Fibroblast of skin of right biceps (primary cell): ENCODE measurements around the gene CTNNA3.

ENCODE experiments used
- DNase-seq: peaks from one replicate; pipeline ENCODE4 v3.0.0-alpha.2; 2013

The CTNNA3 gene

DNA sequence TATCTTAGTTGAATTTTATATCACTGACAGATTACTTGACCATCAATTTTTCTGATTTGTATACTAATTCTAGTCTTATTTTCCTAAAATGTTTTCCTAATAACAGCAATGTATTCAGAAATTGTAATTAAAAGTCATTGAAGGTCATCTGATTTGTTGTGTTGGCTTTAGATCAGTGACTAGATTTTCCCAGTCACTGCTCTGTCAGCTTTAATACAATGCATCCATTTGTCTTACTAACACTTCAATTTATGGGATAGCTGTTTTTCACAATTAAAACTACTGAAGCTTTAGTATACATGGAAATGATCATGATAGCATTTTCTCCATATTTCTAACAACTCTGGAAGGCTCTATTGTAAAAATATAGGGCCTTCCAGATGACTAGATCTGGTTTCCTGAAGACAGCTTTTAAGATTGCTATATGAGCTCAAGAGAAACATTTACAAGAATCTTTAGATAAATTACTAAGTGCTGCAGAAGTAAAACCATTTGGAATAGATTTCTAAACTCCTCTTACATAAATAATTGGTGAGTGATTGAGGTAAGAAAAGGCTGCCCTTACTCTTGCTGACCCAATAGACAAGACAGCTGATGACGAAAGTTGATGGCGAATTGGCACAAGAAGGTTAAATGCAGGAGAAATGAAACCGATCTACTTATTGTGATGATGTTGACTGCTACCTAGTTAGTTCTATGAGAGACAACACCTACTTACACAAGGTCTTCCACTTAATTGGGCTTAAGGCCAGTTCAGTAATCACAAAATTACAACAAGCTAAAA is 696.0 kb downstream of the CTNNA3 start:
- DNase-seq = no peak

DNA sequence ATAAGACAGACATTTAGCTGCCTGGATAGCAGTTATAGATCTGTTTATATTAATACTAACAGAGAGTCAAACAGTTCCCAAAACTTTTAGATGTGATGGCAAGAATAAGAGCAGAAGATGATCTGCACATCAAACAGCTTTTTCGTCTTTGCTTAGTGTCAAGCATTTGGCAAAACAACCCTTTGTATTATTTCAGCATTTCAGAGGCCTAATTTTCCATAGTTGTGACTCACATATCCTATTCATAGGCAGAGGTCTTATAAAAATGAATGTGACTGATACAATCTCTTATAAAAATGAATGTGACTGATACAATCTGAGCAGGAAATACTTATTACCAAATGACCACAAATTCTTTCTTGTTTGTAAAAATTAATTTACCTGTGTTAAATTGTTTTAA is 699.0 kb downstream of the CTNNA3 start:
- DNase-seq = no peak

DNA sequence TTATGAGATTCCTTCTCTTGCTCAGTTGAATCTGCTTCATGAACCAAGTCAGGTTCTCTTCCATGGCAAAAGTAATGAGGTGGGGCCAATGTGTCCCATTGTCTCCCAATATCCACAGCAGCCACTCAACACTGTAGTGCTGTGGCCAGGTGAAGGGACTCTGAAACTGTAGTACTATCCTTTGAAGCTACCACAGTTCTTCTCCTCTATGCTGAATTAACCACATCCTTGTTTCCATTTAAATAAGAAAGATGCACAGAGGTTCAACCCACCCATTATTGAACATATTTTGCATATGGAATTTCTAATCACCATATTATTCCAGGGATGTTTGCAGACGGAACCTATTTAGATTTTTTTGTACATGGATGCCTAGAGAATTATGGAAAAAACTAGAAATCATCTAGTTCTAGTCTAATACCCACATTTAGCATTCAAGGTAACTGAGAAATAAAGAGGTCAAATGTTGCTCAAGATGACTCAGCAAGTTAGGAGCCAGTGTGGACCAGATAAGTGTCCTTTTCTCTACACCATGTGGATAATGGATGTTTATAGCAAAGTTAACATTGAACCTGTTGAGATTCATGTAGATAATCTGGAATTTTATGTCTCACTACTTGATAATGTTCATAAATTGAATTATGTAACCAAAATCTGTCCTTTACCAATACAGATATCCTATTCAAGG is 705.7 kb downstream of the CTNNA3 start:
- no peak for DNase-seq

DNA sequence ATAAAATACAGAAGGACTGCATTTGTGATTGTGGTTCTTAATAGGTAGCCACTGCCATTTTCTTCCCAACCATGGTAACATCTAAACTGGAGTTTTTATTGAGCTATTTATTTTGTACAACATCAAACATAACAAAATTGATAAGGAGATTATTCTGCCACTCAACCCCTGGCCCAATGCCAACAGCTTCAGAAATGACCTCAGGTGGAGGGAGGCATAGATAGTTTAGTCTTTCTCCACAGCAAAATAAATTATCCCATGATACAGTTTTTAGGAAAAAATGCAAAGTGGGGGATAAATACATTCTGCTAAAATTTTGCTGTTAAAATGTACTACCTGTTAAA is 712.5 kb downstream of the CTNNA3 start:
- DNase-seq = no peak

DNA sequence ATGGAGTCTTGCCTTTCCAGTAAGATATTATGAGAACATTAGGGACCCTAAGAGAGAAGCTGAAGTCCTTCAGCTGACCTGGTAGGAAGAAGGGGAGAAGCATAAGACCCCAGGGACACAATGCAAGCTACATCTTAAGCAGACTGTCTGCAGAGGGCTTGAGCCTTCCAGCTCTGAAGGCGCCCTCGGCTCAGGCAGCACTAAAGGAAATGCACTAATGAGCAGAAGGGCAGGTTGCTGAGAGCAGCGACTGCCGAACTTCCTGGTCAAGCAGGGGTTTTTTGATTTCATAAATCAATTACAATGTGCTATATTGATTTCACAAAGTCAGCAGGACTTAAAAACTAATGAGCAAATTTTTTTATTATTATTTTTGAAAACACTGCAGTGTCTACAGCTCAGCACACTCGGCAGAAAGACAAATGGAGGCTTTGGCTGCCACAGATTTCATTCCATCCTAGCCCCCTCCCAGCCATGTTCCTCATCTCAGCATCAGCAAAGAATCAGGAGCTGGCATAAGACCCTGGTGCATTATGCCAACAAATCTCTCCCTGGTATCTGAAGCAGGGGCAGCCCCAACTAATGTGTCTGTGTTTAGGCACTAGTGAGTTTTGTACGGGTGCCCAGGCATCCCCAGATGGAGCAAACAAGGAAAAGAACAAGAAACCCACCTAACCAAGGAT is 713.1 kb downstream of the CTNNA3 start:
- no peak for DNase-seq

DNA sequence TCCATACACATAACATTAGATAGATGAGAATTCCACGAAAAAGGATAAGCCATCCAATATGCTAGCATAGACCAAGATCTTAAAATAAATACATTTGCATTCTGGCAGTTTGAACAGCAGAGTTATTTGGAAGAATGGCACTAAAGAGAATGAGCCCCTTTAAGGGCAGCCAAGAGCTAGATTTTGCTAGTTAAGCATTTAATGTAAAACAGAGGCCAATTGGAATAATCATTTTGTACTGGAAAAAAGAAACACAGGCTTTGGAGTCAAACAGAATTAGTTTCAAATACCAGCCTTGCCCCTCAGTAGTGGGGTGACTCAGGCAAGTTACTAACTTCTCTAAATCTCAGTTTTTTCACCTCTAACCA is 714.0 kb downstream of the CTNNA3 start:
- DNase-seq = no peak

DNA sequence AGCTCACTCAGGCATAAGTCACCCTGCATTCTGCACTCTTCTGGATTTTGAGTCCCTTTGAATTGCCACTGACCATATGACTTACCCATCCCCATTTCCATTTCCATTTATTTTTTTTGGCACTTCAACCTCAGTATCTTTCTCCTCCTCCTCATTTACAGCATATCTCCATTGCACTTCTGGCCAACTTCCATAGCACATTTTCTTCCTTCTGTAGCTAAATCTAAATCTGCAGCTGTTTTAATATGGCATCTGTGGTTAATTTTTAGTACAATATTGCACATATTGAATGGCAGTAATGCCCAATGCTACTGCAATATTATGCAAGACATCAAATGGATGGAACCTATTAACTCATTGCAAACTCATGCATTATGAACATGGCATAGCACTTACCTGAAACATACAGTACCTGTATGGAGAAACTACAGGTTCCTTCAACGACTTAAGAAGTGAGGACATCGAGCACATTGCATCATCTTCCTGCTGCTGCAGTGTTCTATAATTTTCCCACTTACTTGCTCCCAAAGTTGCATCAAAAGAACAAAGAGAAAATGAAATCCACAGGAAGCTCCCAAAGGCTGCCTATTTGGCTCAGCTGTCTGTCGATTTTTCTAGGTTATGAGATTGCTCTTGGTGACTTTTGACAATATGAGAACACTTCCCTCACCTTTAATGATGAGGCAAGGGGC is 714.5 kb downstream of the CTNNA3 start:
- DNase-seq = no peak

DNA sequence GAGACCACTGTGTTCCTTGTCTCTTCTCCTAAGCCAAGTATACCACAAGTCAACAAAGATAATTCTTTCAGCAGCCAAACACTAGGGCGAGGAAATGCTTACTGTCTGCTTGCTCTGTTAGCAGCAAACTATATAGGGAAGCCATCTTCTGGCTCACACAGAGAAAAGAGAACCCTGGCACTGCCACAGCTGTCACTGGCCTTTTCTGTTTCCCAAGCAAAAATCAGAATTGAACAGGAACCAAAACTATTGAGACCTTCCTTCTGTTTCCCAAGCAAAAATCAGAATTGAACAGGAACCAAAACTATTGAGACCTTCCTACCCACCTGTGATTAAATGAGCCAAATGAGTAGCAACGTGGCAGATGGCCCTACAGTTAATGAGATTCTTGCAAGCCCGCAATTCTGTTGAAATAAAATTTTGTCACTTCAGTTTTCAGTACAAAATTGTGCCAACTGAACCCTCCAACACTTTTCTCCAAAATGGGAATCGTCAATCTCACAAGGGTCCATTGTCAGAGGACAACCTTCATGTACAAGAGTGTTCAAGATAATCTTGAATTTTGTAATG is 715.7 kb downstream of the CTNNA3 start:
- DNase-seq = no peak

DNA sequence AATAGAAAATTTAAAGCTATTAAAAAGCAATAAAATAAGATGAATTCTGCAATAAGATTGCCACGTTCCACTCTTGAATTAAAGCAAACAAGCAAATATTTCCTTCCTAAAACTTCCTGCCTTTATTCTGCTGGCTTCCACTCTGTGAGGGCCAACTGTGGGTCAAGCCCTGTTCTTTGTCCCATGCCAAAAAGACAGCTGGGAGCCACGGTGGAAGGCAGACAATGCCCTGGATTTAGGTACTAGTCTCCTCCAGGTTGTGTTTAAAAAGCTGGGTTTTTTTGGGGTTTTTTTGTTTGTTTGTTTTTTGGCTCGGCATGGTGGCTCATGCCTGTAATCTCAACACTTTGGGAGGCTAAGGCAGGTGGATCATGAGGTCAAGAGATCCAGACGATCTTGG is 731.0 kb downstream of the CTNNA3 start:
- DNase-seq = no peak

DNA sequence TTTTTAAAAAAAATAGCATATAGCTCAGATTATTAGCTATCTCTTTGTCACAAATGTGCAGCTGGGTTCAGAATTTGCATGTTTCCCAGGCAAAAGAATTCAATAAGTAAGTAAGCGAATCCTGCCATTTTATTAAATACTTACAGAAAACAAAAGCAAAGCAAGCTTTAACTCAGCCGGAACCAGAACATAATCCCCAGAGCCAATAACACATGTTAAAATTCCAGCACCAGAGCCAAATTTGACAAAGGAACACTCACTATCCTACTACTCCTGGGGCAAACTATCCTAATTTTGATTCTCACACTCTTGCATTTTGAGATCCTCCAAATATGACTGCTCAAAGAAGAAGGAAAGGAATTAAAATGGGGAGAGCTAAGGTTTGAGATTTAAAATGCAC is 737.5 kb downstream of the CTNNA3 start:
- no peak for DNase-seq

DNA sequence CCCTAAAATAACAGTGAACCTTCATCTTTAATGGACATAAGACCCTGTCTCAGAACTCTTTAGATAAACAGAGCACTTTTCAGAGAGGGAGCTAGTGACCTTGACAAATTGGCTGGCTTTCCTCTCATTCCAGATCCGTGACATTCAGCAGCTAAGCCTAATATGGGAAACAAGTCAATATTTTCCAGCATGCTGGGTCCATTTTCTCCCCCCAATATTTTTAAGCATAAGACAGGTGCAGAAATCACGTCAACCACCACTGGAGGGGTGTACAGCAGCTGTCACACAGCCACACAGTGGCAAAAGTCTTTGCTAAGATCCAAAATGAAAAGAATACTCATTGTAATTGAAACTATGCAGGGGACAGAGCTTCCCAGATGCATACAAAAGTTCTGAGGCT is 744.1 kb downstream of the CTNNA3 start:
- no peak for DNase-seq

DNA sequence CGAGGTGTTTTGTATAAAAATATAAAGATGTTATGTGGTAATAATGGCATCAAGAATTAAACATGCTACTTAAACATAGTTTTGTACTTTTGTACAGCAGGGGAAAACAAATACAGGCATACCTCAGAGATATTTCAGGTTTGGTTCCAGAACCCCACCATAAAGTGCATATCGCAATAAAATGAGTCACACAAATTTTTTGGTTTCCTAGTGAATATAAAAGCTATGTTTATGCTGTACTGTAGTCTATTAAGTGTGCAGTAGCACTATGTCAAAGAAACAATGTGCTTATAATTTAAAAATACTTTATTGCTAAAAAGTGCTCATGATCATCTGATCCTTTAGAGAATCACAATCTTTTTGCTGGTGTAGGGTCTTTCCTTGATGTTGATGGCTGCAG is 752.4 kb downstream of the CTNNA3 start:
- DNase-seq = no peak

DNA sequence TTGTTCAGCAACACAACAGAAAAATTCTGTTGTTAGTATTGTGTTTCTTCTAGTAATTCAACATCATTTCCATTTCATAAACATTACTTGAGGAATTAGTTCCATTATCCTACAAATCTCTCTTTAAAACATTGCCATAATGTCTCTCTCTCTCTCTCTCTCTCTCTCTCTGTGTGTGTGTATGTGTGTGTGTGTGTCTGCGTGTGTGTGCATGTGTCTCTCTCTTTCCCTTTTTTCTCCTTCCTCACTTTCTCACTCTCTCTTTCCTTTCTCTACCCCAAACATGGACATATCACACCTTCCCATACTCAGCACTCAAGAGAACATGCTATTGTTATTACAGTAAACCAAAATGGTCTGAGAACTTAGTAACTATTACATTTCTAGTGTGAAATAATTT is 753.6 kb downstream of the CTNNA3 start:
- DNase-seq = no peak

DNA sequence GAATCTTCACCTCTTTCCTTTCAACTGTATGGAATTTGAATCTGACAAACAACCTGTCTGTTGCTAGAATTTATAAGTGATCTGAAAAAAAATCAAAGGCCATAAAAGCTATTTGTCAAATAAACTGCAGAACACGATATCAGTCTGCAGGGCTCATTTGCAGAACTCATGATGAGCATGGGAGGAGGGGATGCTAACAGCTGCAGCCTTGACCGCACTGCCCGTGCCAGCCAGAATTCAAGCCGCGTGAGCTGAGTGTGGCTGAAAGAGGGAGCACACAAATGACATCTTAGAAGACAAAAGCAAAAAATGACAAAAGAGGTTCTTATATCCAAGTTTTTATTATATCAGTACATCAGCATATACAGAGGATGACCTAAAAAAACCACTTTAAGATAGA is 754.5 kb downstream of the CTNNA3 start:
- DNase-seq = no peak

DNA sequence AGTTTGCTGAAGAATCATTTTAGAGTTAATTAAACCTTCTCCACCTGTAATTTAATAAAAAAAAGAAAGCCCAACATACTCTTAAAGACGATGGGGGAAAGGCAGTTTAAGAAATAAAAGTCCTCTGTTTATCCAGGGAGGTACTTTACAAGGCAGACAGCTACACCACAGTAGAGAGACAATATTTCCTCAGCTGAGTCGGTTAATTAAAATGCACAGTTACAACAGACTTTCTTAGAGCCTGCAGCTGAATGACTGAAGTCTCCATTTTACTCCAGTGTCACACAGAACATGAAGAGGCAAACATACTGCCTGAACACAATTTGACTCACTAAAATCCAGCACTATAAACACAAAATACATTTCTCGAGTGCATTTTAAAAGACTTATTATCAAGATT is 755.0 kb downstream of the CTNNA3 start:
- DNase-seq = no peak

DNA sequence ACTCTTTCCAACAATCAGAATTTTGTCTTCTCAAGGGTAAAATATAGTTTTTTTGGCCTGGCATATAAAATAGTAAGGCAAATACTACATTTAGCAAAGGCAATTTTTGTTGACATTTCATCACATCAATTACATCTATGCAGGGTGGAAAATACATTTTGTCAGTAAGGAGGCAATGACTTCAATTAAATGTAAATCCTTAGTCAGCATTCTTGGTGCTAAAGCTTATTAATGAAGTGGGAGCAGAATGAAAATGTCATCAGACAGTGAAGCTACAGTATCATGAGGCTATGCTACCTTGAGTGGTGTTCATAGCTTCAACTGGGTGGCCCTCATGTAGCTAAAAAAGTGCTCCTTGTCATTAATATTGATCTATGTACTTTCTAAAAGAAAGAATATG is 761.3 kb downstream of the CTNNA3 start:
- DNase-seq = no peak

DNA sequence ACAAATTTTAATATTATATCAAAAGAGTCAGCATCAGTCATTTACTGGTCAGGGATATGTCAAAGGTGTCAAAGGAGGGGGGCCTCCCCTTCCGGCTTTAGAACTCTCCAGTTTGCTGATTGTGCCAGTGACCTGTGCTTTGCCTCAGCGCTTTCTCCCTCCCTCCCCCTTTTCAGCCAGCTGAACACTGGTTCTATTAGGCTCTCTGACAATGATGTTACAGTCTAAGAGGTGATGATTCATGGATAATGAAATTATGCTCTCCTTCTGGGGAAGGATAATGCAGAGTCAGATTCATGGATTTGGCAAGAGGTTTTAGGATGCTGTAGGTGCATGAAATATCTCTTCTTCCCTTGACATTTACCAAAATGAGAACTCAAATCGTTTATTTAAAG is 764.0 kb downstream of the CTNNA3 start:
- peak; percentile 3 for DNase-seq

DNA sequence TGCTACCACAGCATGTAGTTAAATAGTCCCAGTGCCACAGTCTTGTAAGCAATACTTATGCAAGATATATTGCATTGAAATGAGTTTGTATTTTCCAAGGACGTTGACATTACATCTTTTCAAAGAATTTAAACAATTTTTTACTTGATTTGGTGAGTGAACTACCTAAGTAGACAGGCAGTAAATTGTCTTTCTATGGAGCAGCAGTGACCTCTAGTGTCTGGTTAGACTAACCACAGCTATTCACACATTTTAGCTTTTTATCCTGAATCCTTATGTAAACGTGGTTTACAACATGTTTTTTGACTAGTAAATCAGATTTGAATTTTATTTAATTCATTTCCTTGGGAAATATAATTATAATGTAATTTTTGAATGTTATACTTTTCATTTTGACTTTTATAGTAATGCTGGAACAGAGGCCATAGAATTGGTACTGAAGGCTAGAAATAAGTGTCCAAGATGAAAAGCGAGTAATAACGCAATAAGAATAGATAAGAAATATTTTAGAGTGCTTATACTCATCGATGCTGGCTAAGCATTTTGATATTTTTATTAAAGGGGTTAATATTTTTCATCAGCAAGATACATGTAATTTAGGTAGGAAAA is 764.6 kb downstream of the CTNNA3 start:
- DNase-seq = peak; percentile 70

DNA sequence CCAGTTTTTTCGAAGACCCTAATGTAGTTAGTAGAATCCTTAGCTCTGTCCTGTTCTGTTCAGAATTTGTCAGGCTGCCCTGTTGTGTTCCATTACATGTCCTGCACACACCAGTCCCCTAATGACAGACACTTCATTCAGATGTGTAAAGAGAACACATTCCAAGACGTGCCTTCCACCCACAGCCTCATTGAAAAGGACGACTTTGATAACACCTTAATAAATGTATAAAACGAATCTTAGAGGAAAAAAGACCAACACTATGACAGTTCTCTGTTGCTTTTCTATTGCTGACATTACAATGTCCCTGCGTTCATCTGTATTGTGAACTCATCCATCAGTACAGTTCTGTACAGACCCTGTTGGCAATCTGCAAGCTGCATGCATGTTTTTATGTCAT is 766.6 kb downstream of the CTNNA3 start:
- DNase-seq = no peak

DNA sequence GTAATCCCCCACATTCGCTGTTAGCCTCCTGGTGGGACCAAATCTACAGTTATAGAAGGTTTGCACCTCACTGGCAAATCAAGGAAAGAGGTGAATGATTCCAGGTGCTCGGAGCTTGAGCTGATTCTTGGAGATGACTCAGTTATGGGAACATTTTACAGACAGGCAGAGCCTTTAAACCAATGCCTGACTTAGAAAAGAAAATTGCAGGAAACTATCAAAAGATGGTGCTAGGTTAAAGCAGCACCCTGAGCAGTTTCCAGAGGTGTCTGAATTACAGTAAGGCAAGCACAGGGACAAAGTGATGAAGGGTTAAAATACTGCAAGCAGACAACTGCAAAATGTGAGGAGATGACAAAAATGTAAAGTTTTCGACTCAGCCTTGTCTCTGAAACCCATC is 767.2 kb downstream of the CTNNA3 start:
- DNase-seq = no peak

DNA sequence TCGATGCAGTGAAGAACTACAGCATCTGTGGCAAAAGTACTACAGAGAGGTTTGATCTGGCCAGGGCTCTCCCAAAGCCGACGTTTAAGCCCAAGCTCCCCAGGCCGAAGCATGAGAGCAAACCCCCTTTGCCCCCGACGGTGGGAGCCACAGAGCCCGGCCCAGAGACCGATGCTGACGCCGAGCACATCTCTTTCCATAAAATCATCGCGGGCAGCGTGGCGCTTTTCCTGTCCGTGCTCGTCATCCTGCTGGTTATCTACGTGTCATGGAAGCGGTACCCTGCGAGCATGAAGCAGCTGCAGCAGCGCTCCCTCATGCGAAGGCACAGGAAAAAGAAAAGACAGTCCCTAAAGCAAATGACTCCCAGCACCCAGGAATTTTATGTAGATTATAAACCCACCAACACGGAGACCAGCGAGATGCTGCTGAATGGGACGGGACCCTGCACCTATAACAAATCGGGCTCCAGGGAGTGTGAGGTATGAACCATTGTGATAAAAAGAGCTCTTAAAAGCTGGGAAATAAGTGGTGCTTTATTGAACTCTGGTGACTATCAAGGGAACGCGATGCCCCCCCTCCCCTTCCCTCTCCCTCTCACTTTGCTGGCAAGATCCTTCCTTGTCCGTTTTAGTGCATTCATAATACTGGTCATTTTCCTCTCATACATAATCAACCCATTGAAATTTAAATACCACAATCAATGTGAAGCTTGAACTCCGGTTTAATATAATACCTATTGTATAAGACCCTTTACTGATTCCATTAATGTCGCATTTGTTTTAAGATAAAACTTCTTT is 767.8 kb downstream of the CTNNA3 start:
- DNase-seq = peak; percentile 58
